Stimulated activated CD4-positive, alpha-beta T cell treated with anti-CD3 and anti-CD28 coated beads, Interleukin-1b, Interleukin-23, amount 100 ng/mL, for 48 hours (primary cell): Measurements from ENCODE around the gene PSMD10.

ENCODE experiments used
- DNase-seq: peaks from one replicate; pipeline ENCODE4 v3.0.0-alpha.2; 2020

PSMD10 gene

GRCh38 chrX:108091264-108091877, at the start of gene PSMD10, which contains the start of gene ATG4A:
Gene PSMD10 (minus strand): TSS chrX:108091542. CDS start chrX:108091520, 22 bp downstream.
Gene ATG4A (plus strand): TSS chrX:108091778. CDS start chrX:108091827, 49 bp downstream.
- DNase-seq: peak; percentile 92

GRCh38 chrX:108138814-108139702, 47.7 kb upstream of the PSMD10 start:
- DNase-seq: no peak

GRCh38 chrX:108134724-108135123, 43.4 kb upstream of the PSMD10 start:
- DNase-seq: no peak

- DNase-seq: no peak
Observed at GRCh38 chrX:108132876-108133275, 41.5 kb upstream of the PSMD10 start.

- DNase-seq: no peak
Observed at GRCh38 chrX:108132034-108132433, 40.7 kb upstream of the PSMD10 start.

- no peak for DNase-seq
Observed at GRCh38 chrX:108131471-108131870, 40.1 kb upstream of the PSMD10 start.

- no peak for DNase-seq
Observed at GRCh38 chrX:108130889-108131288, 39.5 kb upstream of the PSMD10 start.

- no peak for DNase-seq
Observed at GRCh38 chrX:108127152-108127551, 35.8 kb upstream of the PSMD10 start.

GRCh38 chrX:108126661-108127060, 35.3 kb upstream of the PSMD10 start:
- no peak for DNase-seq

GRCh38 chrX:108123591-108124366, 32.4 kb upstream of the PSMD10 start:
- no peak for DNase-seq

- DNase-seq: no peak
Observed at GRCh38 chrX:108122748-108123147, 31.4 kb upstream of the PSMD10 start.

GRCh38 chrX:108121291-108121690, 29.9 kb upstream of the PSMD10 start:
- DNase-seq: no peak

- no peak for DNase-seq
Observed at GRCh38 chrX:108117988-108118387, 26.6 kb upstream of the PSMD10 start.

- no peak for DNase-seq
Observed at GRCh38 chrX:108114541-108114940, 23.2 kb upstream of the PSMD10 start.

- no peak for DNase-seq
Observed at GRCh38 chrX:108105473-108105872, 14.1 kb upstream of the PSMD10 start.

- DNase-seq: no peak
Observed at GRCh38 chrX:108097380-108097779, 6.0 kb upstream of the PSMD10 start.

GRCh38 chrX:108091878-108092291, 543 bp upstream of the PSMD10 start:
- DNase-seq: peak; percentile 22

- DNase-seq: no peak
Observed at GRCh38 chrX:108090491-108091263, 665 bp downstream of the PSMD10 start.

GRCh38 chrX:108088511-108088910, 2.8 kb downstream of the PSMD10 start:
- DNase-seq: no peak

GRCh38 chrX:108087792-108088191, 3.5 kb downstream of the PSMD10 start:
- no peak for DNase-seq

GRCh38 chrX:108081110-108081509, 10.2 kb downstream of the PSMD10 start:
- no peak for DNase-seq

GRCh38 chrX:108072746-108073145, 18.6 kb downstream of the PSMD10 start:
- DNase-seq: no peak

- DNase-seq: no peak
Observed at GRCh38 chrX:108071578-108071977, 19.8 kb downstream of the PSMD10 start.
